DMS 273 (cell line): ENCODE data around the gene CUBN.

Experiments used
- DNase-seq: peaks from one replicate; lab custom pipeline; 2025; ENCODE audit not compliant: unreplicated experiment; lab: John Stamatoyannopoulos, UW

The CUBN gene

GRCh38 chr10:17129741-17130140 lies at the start of gene CUBN:
CUBN (minus strand) TSS chr10:17129811; CDS start chr10:17129765, 46 bp downstream.
- DNase-seq, result no peak

GRCh38 chr10:17179002-17179401 lies 49.4 kb upstream of the CUBN start:
- no peak for DNase-seq

- DNase-seq, result no peak
These were observed 48.4 kb upstream of the CUBN start for GRCh38 chr10:17178006-17178405.

GRCh38 chr10:17177014-17177413 lies 47.4 kb upstream of the CUBN start:
- DNase-seq, result no peak

GRCh38 chr10:17176091-17176490 lies 46.5 kb upstream of the CUBN start:
- DNase-seq, result no peak

GRCh38 chr10:17175551-17175950 lies 45.9 kb upstream of the CUBN start:
- no peak for DNase-seq

GRCh38 chr10:17174626-17175025 lies 45.0 kb upstream of the CUBN start:
- DNase-seq, result no peak

- DNase-seq, result no peak
These were observed 41.6 kb upstream of the CUBN start for GRCh38 chr10:17171141-17171641.

- no peak for DNase-seq
These were observed 40.2 kb upstream of the CUBN start for GRCh38 chr10:17169803-17170202.

- no peak for DNase-seq
These were observed 37.1 kb upstream of the CUBN start for GRCh38 chr10:17166699-17167098.

- DNase-seq, result no peak
These were observed 33.2 kb upstream of the CUBN start for GRCh38 chr10:17162828-17163227.

GRCh38 chr10:17161775-17162174 lies 32.2 kb upstream of the CUBN start:
- DNase-seq, result no peak

- DNase-seq, result no peak
These were observed 27.4 kb upstream of the CUBN start for GRCh38 chr10:17157024-17157423.

- DNase-seq, result no peak
These were observed 26.2 kb upstream of the CUBN start for GRCh38 chr10:17155826-17156225.

- DNase-seq, result no peak
These were observed 24.5 kb upstream of the CUBN start for GRCh38 chr10:17154116-17154515.

GRCh38 chr10:17153321-17153720 lies 23.7 kb upstream of the CUBN start:
- DNase-seq, result no peak

GRCh38 chr10:17151716-17152115 lies 22.1 kb upstream of the CUBN start:
- DNase-seq, result no peak

GRCh38 chr10:17147884-17148489 lies 18.4 kb upstream of the CUBN start:
- no peak for DNase-seq

GRCh38 chr10:17146892-17147291 lies 17.3 kb upstream of the CUBN start:
- no peak for DNase-seq

GRCh38 chr10:17145239-17145638 lies 15.6 kb upstream of the CUBN start:
- DNase-seq, result no peak

GRCh38 chr10:17144757-17145156 lies 15.1 kb upstream of the CUBN start:
- no peak for DNase-seq

GRCh38 chr10:17144032-17144431 lies 14.4 kb upstream of the CUBN start:
- DNase-seq, result no peak

GRCh38 chr10:17143055-17143690 lies 13.6 kb upstream of the CUBN start:
- no peak for DNase-seq
